Nephron progenitor cell (in vitro differentiated cells): Measurements from ENCODE around the gene ZNF726.
A peak's percentile ranks its signal among the peaks of the same experiment; 100 is the strongest.
"Not testable (repeated sequence)": the region's sequence is repeated elsewhere in the genome, so short reads cannot be mapped to it uniquely, and the experiment has no call there.

Source experiments
- DNase-seq: peaks from one replicate; pipeline ENCODE4 v3.0.0; 2021
- H3K27ac Mint-ChIP-seq: 2 replicates; pipeline ENCODE4 v1.8.0; 2021; ENCODE audit warnings: mild to moderate bottlenecking, moderate library complexity, mixed read lengths
- H3K27me3 Mint-ChIP-seq: 2 replicates; pipeline ENCODE4 v1.8.0; 2021; ENCODE audit warnings: mild to moderate bottlenecking, low read depth, mixed read lengths; ENCODE audit not compliant: poor library complexity
- H3K36me3 Mint-ChIP-seq: 2 replicates; pipeline ENCODE4 v1.8.0; 2021; ENCODE audit warnings: low read depth, mixed read lengths
- H3K4me1 Mint-ChIP-seq: 2 replicates; pipeline ENCODE4 v1.8.0; 2021; ENCODE audit warnings: mixed read lengths
- H3K4me3 Mint-ChIP-seq: 2 replicates; pipeline ENCODE4 v1.8.0; 2021; ENCODE audit warnings: mild to moderate bottlenecking, moderate library complexity, mixed read lengths
- H3K9me3 Mint-ChIP-seq: 2 replicates; pipeline ENCODE4 v1.8.0; 2021; ENCODE audit warnings: mild to moderate bottlenecking, moderate library complexity, mixed read lengths
- TF ChIP-seq, protein P1 (sequence below): fragments of 200-600 bp; sonication (generic); IDR thresholded peaks from 2 replicates; pipeline ENCODE4 v1.5.0; 2021; ENCODE audit warnings: antibody characterized with exemption

The ZNF726 gene

DNA sequence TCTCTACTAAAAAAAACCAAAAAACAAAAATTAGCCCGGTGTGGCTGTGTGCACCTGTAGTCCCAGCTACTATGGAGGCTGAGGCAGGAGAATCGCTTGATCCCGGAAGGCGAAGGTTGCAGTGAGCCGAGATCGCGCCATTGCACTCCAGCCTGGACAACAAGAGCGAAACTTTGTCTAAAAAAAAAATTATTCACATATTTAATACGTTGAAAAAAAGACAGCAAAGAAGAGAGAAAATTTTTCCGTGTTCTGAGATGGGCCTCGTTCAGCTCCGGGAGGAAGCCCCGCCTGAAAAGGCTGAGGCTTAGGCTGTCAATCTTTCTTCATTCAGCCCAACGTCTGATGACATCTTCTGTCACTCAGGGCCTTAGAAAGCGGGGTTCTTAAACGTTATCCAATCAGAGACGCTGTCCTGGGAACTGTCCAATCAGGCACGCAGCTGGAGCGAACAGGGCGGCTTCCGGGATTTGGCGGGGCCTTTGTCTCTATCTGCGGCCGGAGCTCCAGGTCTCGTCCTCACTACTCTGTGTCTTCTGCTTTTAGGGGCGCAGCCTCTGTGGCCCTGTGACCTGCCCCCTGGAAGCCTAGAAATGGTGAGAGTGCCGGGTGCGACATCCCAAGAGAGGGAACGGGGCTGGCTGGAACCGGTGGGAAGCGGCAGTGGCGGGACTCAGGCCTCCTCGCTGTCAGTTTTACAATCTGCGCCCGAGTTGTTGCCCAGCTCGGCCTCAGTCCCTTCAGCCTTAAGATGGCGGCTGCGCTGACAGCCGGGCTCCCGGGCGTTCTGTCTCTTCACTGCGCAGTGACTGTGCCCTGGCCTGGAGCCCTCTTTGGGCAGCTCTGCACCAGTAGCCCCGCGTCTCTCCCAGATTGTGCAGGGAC is at the start of gene ZNF726:
TSS of gene ZNF726 (plus strand) at position 485 of the 885 bp plus-strand sequence. CDS start at position 594, 109 bp downstream.
- Mint-ChIP-seq H3K27ac (no peak within 1 kb of the TSS), H3K27me3 (peaks cover 3% of the 10 kb centered on the region), H3K36me3 (peaks cover 8% of the 10 kb centered on the region), H3K4me1 (no peaks in the 10 kb centered on the region), H3K4me3 (peak within 1 kb of the TSS; percentile 81), H3K9me3 (peaks cover 87% of the 10 kb centered on the region)
- peak; percentile 36 for DNase-seq
- TF ChIP-seq, protein P1, sequence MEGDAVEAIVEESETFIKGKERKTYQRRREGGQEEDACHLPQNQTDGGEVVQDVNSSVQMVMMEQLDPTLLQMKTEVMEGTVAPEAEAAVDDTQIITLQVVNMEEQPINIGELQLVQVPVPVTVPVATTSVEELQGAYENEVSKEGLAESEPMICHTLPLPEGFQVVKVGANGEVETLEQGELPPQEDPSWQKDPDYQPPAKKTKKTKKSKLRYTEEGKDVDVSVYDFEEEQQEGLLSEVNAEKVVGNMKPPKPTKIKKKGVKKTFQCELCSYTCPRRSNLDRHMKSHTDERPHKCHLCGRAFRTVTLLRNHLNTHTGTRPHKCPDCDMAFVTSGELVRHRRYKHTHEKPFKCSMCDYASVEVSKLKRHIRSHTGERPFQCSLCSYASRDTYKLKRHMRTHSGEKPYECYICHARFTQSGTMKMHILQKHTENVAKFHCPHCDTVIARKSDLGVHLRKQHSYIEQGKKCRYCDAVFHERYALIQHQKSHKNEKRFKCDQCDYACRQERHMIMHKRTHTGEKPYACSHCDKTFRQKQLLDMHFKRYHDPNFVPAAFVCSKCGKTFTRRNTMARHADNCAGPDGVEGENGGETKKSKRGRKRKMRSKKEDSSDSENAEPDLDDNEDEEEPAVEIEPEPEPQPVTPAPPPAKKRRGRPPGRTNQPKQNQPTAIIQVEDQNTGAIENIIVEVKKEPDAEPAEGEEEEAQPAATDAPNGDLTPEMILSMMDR: no peak

DNA sequence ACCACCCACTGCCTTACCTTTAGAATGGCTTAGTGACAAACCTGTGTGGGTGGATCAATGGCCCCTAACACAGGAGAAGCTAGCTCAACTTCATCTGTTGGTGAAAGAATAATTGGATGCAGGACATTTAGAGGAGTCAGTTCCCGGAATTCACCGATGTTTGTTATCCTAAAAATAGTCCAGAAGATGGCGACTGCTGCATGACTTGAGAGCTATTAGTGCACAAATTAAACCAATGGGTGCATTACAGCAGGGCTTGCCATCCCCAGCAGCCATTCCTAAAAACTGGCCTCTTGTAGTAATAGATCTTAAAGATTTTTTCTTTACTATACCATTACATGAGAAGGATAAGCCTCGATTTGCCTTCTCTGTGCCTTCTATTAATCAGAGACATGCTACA is 46.8 kb upstream of the ZNF726 start:
- no peak overlapping the region for H3K4me3 Mint-ChIP-seq
- H3K4me1 Mint-ChIP-seq: no peaks in the 10 kb centered on the region
- no peak overlapping the region for H3K27ac Mint-ChIP-seq
- peaks cover 48% of the 10 kb centered on the region for H3K36me3 Mint-ChIP-seq
- TF ChIP-seq, protein P1: no peak
- no peaks in the 10 kb centered on the region for H3K27me3 Mint-ChIP-seq
- H3K9me3 Mint-ChIP-seq: peaks cover 82% of the 10 kb centered on the region
- DNase-seq: no peak

DNA sequence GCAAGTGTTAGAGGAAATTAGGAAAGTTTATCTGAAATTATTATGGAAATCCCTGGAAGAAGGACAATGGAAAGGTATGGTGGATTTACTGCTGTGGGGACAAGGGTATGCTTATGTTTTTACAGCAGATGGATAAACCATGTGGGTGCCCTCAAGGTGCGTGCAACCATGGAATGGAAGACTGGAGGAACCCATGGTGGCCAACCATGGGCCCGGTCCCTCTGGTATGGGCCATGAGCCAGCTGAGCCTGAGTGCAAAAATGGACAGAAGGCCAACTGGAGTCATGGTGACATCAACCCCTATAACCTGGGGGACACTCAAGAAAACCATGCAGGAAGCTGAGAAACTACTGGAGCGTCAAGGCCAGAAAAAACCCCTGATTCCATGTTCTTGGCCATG is 46.1 kb upstream of the ZNF726 start:
- TF ChIP-seq, protein P1: no peak
- no peak overlapping the region for H3K27ac Mint-ChIP-seq
- peaks cover 48% of the 10 kb centered on the region for H3K36me3 Mint-ChIP-seq
- no peak for DNase-seq
- peaks cover 79% of the 10 kb centered on the region for H3K9me3 Mint-ChIP-seq
- no peaks in the 10 kb centered on the region for H3K4me1 Mint-ChIP-seq
- no peak overlapping the region for H3K4me3 Mint-ChIP-seq
- H3K27me3 Mint-ChIP-seq: no peaks in the 10 kb centered on the region

DNA sequence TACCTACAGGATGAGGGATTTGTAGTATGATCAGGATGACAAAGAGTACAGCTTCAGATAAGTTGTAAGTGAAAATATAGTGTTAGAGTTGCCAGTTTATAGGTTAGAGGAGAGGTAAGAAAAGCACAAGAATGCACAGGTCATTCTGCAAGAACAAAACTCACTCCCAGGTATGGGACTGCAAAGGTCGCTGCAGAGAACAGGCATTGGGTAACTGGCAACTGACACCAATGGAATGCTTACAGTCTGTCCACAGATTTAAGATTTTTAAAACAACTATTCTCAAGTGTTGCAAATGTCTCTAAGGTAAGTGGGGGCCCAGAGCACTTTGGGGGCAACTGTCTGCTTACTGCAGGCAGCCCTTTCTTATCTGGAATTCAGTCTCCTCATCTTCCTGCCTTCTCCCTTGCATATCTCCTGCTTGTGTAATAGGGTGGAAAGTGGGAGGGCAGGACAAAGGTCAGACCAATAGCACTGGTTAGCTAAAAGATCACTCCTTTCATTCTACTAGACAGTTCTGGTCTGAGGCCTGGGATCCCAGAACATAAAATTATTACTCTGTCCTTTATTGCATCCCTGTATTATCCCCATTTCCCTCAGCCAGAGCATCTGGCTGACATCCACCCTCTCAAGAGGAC is 42.3 kb upstream of the ZNF726 start:
- no peaks in the 10 kb centered on the region for H3K4me1 Mint-ChIP-seq
- peaks cover 69% of the 10 kb centered on the region for H3K9me3 Mint-ChIP-seq
- TF ChIP-seq, protein P1: no peak
- peaks cover 22% of the 10 kb centered on the region for H3K36me3 Mint-ChIP-seq
- no peak for DNase-seq
- H3K27me3 Mint-ChIP-seq: no peaks in the 10 kb centered on the region
- no peak overlapping the region for H3K4me3 Mint-ChIP-seq
- no peak overlapping the region for H3K27ac Mint-ChIP-seq

DNA sequence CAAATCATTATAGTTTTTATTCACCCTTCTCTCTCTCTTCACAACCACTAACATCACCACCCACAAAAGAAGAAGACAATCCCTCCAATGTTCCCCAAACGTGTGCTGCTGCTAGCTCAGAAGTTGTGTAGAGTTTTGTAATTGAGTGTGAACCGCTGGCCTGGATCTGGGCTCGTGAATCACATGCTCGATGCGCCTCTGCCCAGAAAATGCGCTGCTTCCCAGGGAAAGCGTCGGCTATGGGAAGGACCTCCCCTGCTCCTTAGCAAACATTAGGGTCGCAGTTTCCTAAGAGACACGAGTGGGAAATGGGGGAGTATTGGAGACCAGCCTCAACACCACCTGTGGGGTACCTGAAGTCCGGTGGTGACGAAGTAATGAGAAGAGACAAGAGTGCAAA is 38.4 kb upstream of the ZNF726 start:
- no peak overlapping the region for H3K4me3 Mint-ChIP-seq
- peaks cover 77% of the 10 kb centered on the region for H3K9me3 Mint-ChIP-seq
- H3K27ac Mint-ChIP-seq: no peak overlapping the region
- H3K4me1 Mint-ChIP-seq: no peaks in the 10 kb centered on the region
- H3K27me3 Mint-ChIP-seq: peaks cover 9% of the 10 kb centered on the region
- TF ChIP-seq, protein P1: no peak
- H3K36me3 Mint-ChIP-seq: peaks cover 1% of the 10 kb centered on the region
- no peak for DNase-seq

DNA sequence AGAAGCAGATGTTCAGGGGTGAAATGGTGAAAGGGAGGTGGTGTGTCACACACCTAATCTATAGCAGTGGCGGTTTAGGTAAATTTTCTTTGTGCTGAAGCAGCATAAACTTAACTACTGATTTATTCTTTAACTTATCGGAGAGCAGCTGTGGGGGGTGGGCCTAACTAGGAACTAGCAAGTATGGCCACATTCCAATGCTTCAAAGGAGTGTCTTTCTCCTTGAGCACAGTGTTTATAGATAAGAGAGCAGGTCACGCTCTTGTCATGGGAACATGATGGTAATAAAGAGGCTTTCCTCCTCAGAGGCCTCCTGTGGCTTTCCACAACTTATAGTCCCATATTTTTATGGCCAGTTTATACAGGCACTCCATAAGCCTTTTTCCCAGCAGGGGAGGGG is 37.9 kb upstream of the ZNF726 start:
- H3K36me3 Mint-ChIP-seq, H3K4me3 Mint-ChIP-seq, H3K27ac Mint-ChIP-seq, H3K27me3 Mint-ChIP-seq, H3K4me1 Mint-ChIP-seq, DNase-seq: not testable (repeated sequence)
- H3K9me3 Mint-ChIP-seq: peaks cover 78% of the 10 kb centered on the region
